Type B pancreatic cell (in vitro differentiated cells): ENCODE results near the gene CHST15. TPM values are rescaled to one million over a fixed set of nuclear protein-coding genes. Genes with fewer than 3 reads are reported as not detected.

Source experiments
- DNase-seq: peaks from one replicate; pipeline ENCODE4 v3.0.0; 2021; ENCODE audit warnings: mixed read lengths; ENCODE audit not compliant: unreplicated experiment; ENCODE audit errors: extremely low spot score
- H3K27ac Mint-ChIP-seq: 2 replicates; pipeline ENCODE4 v1.8.0; 2021; ENCODE audit warnings: mild to moderate bottlenecking, mixed read lengths
- H3K27me3 Mint-ChIP-seq: 2 replicates; pipeline ENCODE4 v1.8.0; 2021; ENCODE audit warnings: mixed read lengths
- H3K36me3 Mint-ChIP-seq: 2 replicates; pipeline ENCODE4 v1.8.0; 2021; ENCODE audit warnings: mixed read lengths
- H3K4me1 Mint-ChIP-seq: one replicate; pipeline ENCODE4 v1.8.0; 2021; ENCODE audit warnings: mixed read lengths; ENCODE audit not compliant: unreplicated experiment
- H3K4me3 Mint-ChIP-seq: 2 replicates; pipeline ENCODE4 v1.8.0; 2021; ENCODE audit warnings: mild to moderate bottlenecking, mixed read lengths
- H3K9me3 Mint-ChIP-seq: 2 replicates; pipeline ENCODE4 v1.8.0; 2021; ENCODE audit warnings: mixed read lengths
- total RNA-seq: library from RNA; stranded (reverse); gene quantifications from 2 replicates; pipeline ENCODE4 v1.2.1, GENCODE V29; 2021; ENCODE audit warnings: low replicate concordance
- TF ChIP-seq, protein P1 (sequence below): fragments of 200-600 bp; sonication (generic); conservative IDR thresholded peaks from 2 replicates; pipeline ENCODE4 v1.5.0; 2021; ENCODE audit warnings: antibody characterized with exemption, mild to moderate bottlenecking

The CHST15 gene
- total RNA-seq, 1 donor from 2014 or later, result 22.9 TPM

DNA sequence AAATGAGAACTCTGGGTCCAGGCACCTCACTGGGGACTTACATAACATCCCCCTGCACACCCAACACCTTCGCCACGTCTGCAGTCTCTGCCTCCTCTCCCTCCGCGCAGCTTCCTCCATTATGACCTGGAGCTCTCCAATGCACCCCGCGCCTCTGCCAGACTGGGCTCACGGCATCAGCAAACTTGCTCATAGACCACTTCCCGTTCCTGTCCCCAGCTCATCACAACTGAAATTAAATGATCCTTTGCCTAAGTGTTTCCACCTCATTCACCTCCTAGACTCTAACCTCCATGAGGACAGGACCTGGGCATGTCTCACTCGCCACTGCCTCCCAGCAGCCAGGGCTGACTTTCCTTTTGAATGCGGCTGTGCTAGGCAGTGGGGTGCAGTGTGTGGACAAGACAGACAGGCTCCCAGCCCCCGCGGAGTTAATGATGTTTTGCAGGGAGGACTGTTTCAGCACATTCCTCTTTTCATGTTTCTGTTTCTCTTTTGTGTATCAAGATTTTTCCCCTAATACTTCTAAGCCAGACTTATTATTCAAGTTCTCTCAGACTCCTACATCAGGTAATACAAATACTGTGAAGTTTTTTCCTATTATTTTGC is 18.8 kb downstream of the CHST15 start:
- peaks cover 5% of the 10 kb centered on the region for H3K27me3 Mint-ChIP-seq
- TF ChIP-seq, protein P1, sequence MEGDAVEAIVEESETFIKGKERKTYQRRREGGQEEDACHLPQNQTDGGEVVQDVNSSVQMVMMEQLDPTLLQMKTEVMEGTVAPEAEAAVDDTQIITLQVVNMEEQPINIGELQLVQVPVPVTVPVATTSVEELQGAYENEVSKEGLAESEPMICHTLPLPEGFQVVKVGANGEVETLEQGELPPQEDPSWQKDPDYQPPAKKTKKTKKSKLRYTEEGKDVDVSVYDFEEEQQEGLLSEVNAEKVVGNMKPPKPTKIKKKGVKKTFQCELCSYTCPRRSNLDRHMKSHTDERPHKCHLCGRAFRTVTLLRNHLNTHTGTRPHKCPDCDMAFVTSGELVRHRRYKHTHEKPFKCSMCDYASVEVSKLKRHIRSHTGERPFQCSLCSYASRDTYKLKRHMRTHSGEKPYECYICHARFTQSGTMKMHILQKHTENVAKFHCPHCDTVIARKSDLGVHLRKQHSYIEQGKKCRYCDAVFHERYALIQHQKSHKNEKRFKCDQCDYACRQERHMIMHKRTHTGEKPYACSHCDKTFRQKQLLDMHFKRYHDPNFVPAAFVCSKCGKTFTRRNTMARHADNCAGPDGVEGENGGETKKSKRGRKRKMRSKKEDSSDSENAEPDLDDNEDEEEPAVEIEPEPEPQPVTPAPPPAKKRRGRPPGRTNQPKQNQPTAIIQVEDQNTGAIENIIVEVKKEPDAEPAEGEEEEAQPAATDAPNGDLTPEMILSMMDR, result no peak
- DNase-seq, result no peak
- peak overlapping the region; percentile 38 for H3K4me3 Mint-ChIP-seq
- H3K36me3 Mint-ChIP-seq, result peaks cover 4% of the 10 kb centered on the region
- peak overlapping the region; percentile 21 for H3K27ac Mint-ChIP-seq
- peaks cover 37% of the 10 kb centered on the region for H3K4me1 Mint-ChIP-seq
- H3K9me3 Mint-ChIP-seq, result peaks cover 5% of the 10 kb centered on the region

DNA sequence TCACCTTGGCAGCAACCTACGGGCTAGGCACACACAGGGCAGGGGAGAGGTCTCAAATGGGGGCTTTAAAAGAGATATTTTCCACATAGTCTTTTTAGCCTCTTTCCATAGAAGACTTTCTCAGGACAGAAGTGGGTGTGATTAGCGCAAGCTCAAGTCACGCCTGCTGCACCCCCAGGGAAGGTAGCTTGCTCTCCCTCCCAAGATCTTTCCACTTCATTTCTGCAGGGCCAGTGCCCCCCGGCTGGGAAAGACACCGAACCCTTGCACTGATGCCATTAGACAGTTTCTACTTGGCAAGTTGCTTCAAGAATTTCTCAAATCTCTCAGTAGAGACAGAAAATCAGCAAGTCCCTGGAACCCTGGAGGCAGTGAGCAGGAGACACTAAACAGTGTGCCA is 19.4 kb downstream of the CHST15 start:
- Mint-ChIP-seq H3K27ac (no peak overlapping the region), H3K9me3 (peaks cover 5% of the 10 kb centered on the region), H3K27me3 (peaks cover 5% of the 10 kb centered on the region), H3K4me1 (peaks cover 42% of the 10 kb centered on the region), H3K4me3 (no peak overlapping the region), H3K36me3 (peaks cover 8% of the 10 kb centered on the region)
- DNase-seq, result no peak
- TF ChIP-seq, protein P1, result no peak

DNA sequence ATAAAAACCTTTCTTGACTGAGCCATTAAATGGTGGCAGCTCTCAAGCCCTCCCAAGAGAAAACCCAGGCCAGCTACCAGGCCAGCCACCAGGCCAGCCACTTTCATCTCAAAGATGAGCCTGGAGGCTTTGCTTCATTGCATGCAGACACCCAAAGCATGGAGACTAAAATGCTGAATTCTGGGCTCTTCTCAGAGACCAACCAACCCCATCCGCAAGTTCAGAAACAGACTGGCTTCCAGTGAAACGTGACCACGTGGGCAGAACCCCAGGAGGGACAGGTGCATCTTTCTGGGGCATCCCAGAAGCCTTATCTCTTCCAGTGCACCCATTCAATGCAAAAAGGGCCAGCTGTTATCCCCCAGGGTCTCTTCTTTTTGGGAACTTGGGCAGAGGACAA is 20.9 kb downstream of the CHST15 start:
- Mint-ChIP-seq H3K27me3 (peaks cover 5% of the 10 kb centered on the region), H3K9me3 (peaks cover 5% of the 10 kb centered on the region), H3K4me1 (peaks cover 41% of the 10 kb centered on the region), H3K27ac (no peak overlapping the region), H3K36me3 (peaks cover 8% of the 10 kb centered on the region), H3K4me3 (no peak overlapping the region)
- TF ChIP-seq, protein P1, result no peak
- no peak for DNase-seq

DNA sequence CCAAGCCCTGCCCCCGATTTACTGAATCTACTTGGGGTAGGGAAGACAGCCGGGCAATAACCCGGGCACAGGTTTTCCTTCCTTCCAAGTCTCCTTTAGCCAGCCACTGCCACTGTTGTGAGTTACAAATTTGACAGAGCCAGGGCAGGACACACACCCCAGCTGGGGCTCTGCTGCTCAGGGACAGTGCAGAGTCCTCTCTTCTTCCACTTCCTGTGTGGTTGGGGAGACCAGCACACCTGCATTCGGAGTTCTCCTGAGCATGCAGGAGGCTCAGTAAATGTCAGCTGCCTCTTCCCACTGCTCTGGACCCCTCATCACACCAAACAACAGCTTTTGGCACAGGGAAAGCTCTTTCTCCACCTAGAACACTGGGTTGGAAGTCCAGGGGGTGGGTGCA is 21.3 kb downstream of the CHST15 start:
- no peak overlapping the region for H3K4me3 Mint-ChIP-seq
- H3K27me3 Mint-ChIP-seq, result peaks cover 5% of the 10 kb centered on the region
- no peak overlapping the region for H3K27ac Mint-ChIP-seq
- TF ChIP-seq, protein P1, result no peak
- peaks cover 37% of the 10 kb centered on the region for H3K4me1 Mint-ChIP-seq
- peaks cover 5% of the 10 kb centered on the region for H3K9me3 Mint-ChIP-seq
- no peak for DNase-seq
- H3K36me3 Mint-ChIP-seq, result peaks cover 8% of the 10 kb centered on the region

DNA sequence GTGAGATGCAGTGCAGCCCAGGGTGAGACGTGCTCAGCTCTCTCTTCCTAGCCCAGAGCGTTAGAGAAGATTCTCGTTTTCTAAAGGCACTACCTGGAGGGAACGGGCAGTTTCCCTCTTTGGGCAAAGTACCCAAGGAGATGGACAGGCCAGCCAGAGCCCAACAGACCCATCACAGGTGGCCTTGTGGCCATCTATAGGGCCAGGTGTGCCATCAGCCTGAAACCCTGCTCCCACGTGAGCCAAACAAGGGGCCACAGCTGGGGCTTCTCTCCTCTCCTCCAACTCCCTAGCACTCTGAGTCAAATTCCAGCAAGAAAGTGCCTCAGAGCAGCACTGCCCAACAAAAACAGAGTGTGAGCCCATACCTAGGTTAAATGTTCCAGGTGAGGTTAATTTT is 22.3 kb downstream of the CHST15 start:
- H3K27me3 Mint-ChIP-seq, result peaks cover 5% of the 10 kb centered on the region
- TF ChIP-seq, protein P1, result no peak
- DNase-seq, result no peak
- H3K36me3 Mint-ChIP-seq, result peaks cover 11% of the 10 kb centered on the region
- H3K4me3 Mint-ChIP-seq, result no peak overlapping the region
- peaks cover 5% of the 10 kb centered on the region for H3K9me3 Mint-ChIP-seq
- peaks cover 42% of the 10 kb centered on the region for H3K4me1 Mint-ChIP-seq
- no peak overlapping the region for H3K27ac Mint-ChIP-seq
